ENCODE measurements around the gene APOC3. TPM values are rescaled to one million over a fixed set of nuclear protein-coding genes. Genes with fewer than 3 reads are reported as not detected.
A peak's percentile ranks its signal among the peaks of the same experiment; 100 is the strongest.

The APOC3 gene
- total and polyA plus RNA-seq, 12 donors: 0.12 to 0.64 TPM; not detected in 10

- no peaks in the 10 kb centered on the region for H3K36me3 ChIP-seq
- DNase-seq (no peak), ATAC-seq (no peak)
- no peak overlapping the region for H3K4me3 ChIP-seq
- H3K4me1 ChIP-seq: peaks cover 0 to 13% (median 0%) of the 10 kb centered on the region in 9 donors
- TF ChIP-seq, protein P1, sequence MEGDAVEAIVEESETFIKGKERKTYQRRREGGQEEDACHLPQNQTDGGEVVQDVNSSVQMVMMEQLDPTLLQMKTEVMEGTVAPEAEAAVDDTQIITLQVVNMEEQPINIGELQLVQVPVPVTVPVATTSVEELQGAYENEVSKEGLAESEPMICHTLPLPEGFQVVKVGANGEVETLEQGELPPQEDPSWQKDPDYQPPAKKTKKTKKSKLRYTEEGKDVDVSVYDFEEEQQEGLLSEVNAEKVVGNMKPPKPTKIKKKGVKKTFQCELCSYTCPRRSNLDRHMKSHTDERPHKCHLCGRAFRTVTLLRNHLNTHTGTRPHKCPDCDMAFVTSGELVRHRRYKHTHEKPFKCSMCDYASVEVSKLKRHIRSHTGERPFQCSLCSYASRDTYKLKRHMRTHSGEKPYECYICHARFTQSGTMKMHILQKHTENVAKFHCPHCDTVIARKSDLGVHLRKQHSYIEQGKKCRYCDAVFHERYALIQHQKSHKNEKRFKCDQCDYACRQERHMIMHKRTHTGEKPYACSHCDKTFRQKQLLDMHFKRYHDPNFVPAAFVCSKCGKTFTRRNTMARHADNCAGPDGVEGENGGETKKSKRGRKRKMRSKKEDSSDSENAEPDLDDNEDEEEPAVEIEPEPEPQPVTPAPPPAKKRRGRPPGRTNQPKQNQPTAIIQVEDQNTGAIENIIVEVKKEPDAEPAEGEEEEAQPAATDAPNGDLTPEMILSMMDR (IDR thresholded peaks at IDR 0.05): no peak
- intact Hi-C loops (cut with DNase I): no loop called here
- 79 to 93% methylated on average over 4 of the region's 4 CpGs for WGBS, 2 donors
- no peak overlapping the region for H3K27ac ChIP-seq
- peaks cover 0 to 4% (median 0%) of the 10 kb centered on the region in 11 donors for H3K9me3 ChIP-seq
- H3K27me3 ChIP-seq: no peaks in the 10 kb centered on the region
Measured at GRCh38 chr11:116812109-116812508, 17.6 kb upstream of the APOC3 start.

DNA sequence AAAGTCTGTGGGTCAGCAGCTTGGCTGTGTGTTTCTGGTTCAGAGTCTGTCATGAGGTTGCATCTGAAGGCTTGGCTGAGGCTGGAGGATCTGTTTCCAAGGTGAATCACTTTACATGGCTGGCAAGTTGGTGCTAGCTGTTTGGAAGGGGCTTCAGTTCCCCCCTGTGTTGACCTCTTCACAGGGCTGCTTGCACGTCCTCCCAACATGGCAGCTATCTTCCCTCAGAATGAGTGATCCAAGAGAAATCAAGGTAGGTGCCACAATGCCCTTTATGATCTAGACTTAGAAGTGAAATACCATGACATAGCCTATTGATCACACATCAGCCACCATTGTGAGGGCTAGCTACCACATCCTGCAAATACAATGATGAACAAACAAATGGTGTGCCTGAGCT lies 16.5 kb upstream of the APOC3 start:
- DNase-seq: no peak
- WGBS, 2 donors: 95 to 96% methylated on average over 1 of the region's 1 CpG
- intact Hi-C loops (cut with DNase I): no loop called here
- H3K9me3 ChIP-seq: peaks cover 0 to 4% (median 0%) of the 10 kb centered on the region in 11 donors
- no peak overlapping the region for H3K4me3 ChIP-seq
- H3K27ac ChIP-seq: no peak overlapping the region
- no peak for ATAC-seq
- TF ChIP-seq, protein P1 (IDR thresholded peaks at IDR 0.05): no peak
- no peaks in the 10 kb centered on the region for H3K27me3 ChIP-seq
- H3K36me3 ChIP-seq: no peaks in the 10 kb centered on the region
- peaks cover 0 to 13% (median 0%) of the 10 kb centered on the region in 9 donors for H3K4me1 ChIP-seq

- peak overlapping the region in 2 of 10 donors; percentile 14 to 53 for H3K27ac ChIP-seq
Measured at GRCh38 chr11:116813781-116814471, 15.8 kb upstream of the APOC3 start.

GRCh38 chr11:116814502-116814901 lies 15.2 kb upstream of the APOC3 start:
- Histone ChIP-seq H3K27me3 (no peaks in the 10 kb centered on the region), H3K4me3 (no peak overlapping the region), H3K27ac (peak overlapping the region in 2 of 10 donors; percentile 14 to 53), H3K9me3 (peaks cover 0 to 4% (median 0%) of the 10 kb centered on the region in 11 donors), H3K36me3 (no peaks in the 10 kb centered on the region), H3K4me1 (peaks cover 0 to 13% (median 0%) of the 10 kb centered on the region in 9 donors)
- DNase-seq (no peak), ATAC-seq (peak in 2 of 8 donors; percentile 35 to 69)
- 61 to 77% methylated on average over 6 of the region's 6 CpGs for WGBS, 2 donors
- TF ChIP-seq, protein P1 (IDR thresholded peaks at IDR 0.05): no peak
- intact Hi-C loops (cut with DNase I): no loop called here

More at GRCh38 chr11:116813781-116814471, 15.8 kb upstream of the APOC3 start:
- intact Hi-C loops (cut with DNase I): no loop called here
- H3K27me3 ChIP-seq: no peaks in the 10 kb centered on the region
- no peak overlapping the region for H3K4me3 ChIP-seq
- H3K9me3 ChIP-seq: peaks cover 0 to 4% (median 0%) of the 10 kb centered on the region in 11 donors
- ATAC-seq: peak in 6 of 8 donors; percentile 11 to 83 (median 48)
- TF ChIP-seq, protein P1 (IDR thresholded peaks at IDR 0.05): no peak
- H3K4me1 ChIP-seq: peaks cover 0 to 13% (median 0%) of the 10 kb centered on the region in 9 donors
- no peak for DNase-seq
- 35 to 44% methylated on average over 5 of the region's 5 CpGs for WGBS, 2 donors
- H3K36me3 ChIP-seq: no peaks in the 10 kb centered on the region

Measured in heart right ventricle (tissue), 16 donors.